ENCODE measurements around the gene MDP1. TPM values are rescaled to one million over a fixed set of nuclear protein-coding genes. Genes with fewer than 3 reads are reported as not detected.

Gene MDP1
- total RNA-seq, 1 experiment from 2014 or later = 18.8 TPM

- H3K27ac ChIP-seq (ENCODE audit: insufficient read length, low read depth, low read length) = no peak overlapping the region
- WGBS (ENCODE audit: extremely low coverage, insufficient read length, low lambda C conversion rate) = no CpG with 5 or more reads among the region's 7 CpGs
- Mint-ChIP-seq H3K27ac (peak overlapping the region in 2 of 3 experiments; percentile 12 to 21; a peak in 1 of 7 replicates), H3K4me1 (no peaks in the 10 kb centered on the region; a peak in 1 of 4 replicates), H3K4me3 (no peak overlapping the region), H3K27me3 (ENCODE audit: low read depth) (no peaks in the 10 kb centered on the region; the same call in 1 of the 2 replicates), H3K36me3 (ENCODE audit: insufficient read depth in 1 of 3, low read depth in 3 of 3) (no peaks in the 10 kb centered on the region), H3K9me3 (no peaks in the 10 kb centered on the region)
- no peak overlapping the region for H4K5ac ChIP-seq (ENCODE audit: insufficient read length, low read depth, low read length)
- H3K79me1 ChIP-seq (ENCODE audit: insufficient read depth, low read depth, low read length, poor library complexity, severe bottlenecking) = no peaks in the 10 kb centered on the region
- no peak overlapping the region for H3K4ac ChIP-seq (ENCODE audit: low read depth, low read length)
- TF ChIP-seq CTCF (conservative IDR thresholded peaks at IDR 0.05) = no peak
- H3K9me3 ChIP-seq (ENCODE audit: control insufficient read depth, low read depth, low read length) = no peaks in the 10 kb centered on the region
- H3K23me2 ChIP-seq (ENCODE audit: insufficient read length, low read depth, low read length, poor library complexity, severe bottlenecking) = no peaks in the 10 kb centered on the region
- H3K9ac ChIP-seq (ENCODE audit: extremely low read depth, insufficient read length, low read length) = no peak overlapping the region
- no peak overlapping the region for H3K18ac ChIP-seq (ENCODE audit: insufficient read length, low read depth, low read length)
- no peaks in the 10 kb centered on the region for H3K79me2 ChIP-seq (ENCODE audit: insufficient read depth, low read length)
- no peak overlapping the region for H2BK12ac ChIP-seq (ENCODE audit: insufficient read length, low read depth, low read length)
- no peaks in the 10 kb centered on the region for H3K4me1 ChIP-seq (ENCODE audit: insufficient read depth, low read length)
- H3K27me3 ChIP-seq (ENCODE audit: insufficient read depth, low read length) = no peaks in the 10 kb centered on the region
- no peak overlapping the region for H3T11ph ChIP-seq (ENCODE audit: low read length)
- no peak overlapping the region for H3K4me2 ChIP-seq (ENCODE audit: insufficient read depth, insufficient read length, low read length)
- no peak overlapping the region for H3K14ac ChIP-seq (ENCODE audit: insufficient read depth, low read length)
- no peak overlapping the region for H2BK20ac ChIP-seq (ENCODE audit: low read depth, low read length, poor library complexity, severe bottlenecking)
- no peak overlapping the region for H2AFZ ChIP-seq (ENCODE audit: low read length)
- H3K23ac ChIP-seq (ENCODE audit: insufficient read length, low read depth, low read length) = no peak overlapping the region
- no peak overlapping the region for H2BK120ac ChIP-seq (ENCODE audit: low read depth, low read length, poor library complexity, severe bottlenecking)
- no peak overlapping the region for H4K91ac ChIP-seq (ENCODE audit: insufficient read length, low read depth, low read length)
- H2BK5ac ChIP-seq (ENCODE audit: insufficient read length, low read length) = no peak overlapping the region
- H2BK15ac ChIP-seq (ENCODE audit: low read depth, low read length) = no peak overlapping the region
- H4K20me1 ChIP-seq (ENCODE audit: control insufficient read depth, insufficient read depth, insufficient read length) = no peaks in the 10 kb centered on the region
- no peak overlapping the region for H2AK5ac ChIP-seq (ENCODE audit: insufficient read length, low read length)
- no peak overlapping the region for H4K8ac ChIP-seq (replicated peaks; ENCODE audit: insufficient read length, low read depth, low read length)
- DNase-seq = peak; percentile 10
- no peak overlapping the region for H3K56ac ChIP-seq (ENCODE audit: insufficient read length, low read depth, low read length)
These were observed 38.1 kb upstream of the MDP1 start for GRCh38 chr14:24253936-24254335.
